Activated CD4-positive, alpha-beta T cell treated with anti-CD3 and anti-CD28 coated beads, Interleukin-2, amount 50 U/mL, for 16 hours (primary cell): Measurements from ENCODE around the gene CHERP.
A peak's percentile ranks its signal among the peaks of the same experiment; 100 is the strongest.
"Not testable (repeated sequence)": the region's sequence is repeated elsewhere in the genome, so short reads cannot be mapped to it uniquely, and the experiment has no call there.

Experiments
- DNase-seq: peaks from one replicate; pipeline ENCODE4 v3.0.0-alpha.2; 2020

Gene CHERP

DNA sequence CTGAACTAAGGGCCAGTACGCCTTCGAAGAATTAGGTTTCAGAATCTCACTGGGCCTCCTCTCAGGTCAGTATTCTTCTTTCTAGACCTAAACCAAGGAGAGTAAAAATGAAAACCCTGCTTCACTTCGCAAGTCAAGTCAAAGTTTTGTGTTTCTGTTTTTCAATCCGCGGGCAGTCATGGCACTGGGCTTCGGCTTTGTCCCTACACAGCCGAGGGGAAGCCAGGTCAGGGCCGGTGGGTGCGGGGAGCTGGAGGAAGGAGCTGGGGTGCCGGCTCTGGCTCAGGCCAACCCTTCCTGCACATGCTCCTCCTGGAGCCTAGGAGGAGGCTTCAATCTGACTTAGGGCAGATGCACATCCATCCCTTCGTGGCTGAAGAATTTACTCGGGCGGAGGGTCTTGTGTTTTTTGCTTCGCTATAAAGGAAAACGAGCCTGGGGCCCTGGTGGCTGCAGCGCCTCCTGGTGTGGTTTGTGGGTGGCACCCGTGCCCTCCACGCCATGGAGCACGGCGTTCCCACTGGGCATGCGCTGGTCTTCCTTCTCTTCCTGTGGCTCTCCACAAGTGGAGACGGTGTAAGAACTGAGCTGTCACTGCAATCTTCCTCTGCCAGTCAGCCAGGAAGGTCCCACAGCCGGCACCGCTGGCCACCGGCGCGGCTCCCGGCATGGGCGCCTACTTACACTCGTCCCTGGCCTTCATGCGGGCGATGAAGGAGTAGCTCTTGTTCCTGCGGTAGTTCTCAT lies 23.6 kb downstream of the CHERP start:
- DNase-seq: no peak

DNA sequence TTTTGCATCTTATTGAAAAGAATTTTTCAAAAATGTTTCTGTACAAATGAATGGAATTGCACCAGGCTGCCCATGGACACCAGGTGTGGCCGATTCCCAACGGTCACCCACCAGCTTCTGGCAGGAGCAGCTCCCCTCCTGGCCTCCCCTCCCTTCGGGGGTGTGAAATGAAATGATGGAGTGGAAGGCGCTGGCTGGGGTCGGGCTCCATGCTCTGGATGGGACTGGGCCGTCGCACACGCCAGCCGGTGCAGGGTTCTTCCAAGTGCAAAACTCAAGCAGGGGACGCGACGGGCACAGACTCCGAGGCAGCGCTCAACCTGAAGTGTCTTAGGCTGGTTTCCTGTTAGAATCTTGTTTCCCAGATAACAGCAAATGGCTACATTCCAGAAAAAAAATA lies 24.2 kb downstream of the CHERP start:
- DNase-seq: no peak

DNA sequence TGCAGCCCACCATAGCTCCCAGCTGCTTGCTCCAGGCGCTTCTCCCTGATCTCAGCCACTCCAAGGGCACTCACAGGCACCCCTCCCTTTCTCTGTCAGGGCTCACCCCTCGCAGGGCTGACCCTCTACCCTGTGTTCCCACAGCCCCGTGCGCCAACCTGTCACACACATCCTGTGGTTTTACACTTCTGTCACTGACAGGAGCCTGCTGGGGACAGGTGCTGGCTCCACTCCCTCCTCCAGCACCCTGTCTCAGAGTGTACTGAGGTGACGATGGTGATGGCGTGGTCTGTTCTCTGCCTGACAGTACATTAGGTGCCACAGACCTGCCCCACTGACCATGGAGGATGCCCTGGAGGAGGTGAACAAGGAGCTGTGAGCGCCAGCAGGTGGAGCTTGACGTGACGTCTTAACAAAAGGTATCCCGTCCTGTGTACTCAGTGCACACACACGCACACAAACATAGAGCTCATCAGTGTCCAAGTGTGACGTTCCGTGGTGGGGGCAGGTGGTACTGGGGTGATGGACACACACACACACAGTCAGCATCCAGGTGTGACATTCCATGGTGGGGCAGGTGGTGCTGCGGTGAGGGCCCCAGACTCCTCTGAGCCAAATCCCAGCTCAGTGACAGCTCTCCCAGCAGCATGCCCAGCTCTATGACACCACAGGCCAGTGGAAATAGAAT lies 25.2 kb downstream of the CHERP start:
- no peak for DNase-seq

DNA sequence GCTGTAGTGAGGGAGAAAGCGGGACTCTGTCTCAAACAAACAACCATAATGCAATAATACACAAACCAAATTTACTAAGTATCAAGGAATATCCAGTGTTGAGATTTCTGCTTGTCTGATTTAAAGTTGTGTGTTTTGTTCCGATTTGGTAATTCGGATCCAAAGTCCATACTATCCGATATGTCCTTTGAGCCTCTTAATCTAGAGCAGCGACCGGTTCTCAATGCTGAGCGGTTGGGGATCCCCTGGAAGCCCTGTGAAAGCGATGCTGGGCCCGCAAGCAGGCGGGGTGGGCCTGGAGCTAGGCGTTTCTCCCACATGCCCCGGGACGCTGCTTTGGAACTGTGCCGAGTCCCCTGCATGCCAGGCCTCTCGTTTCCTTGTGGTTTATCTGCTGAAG lies 25.9 kb downstream of the CHERP start:
- no peak for DNase-seq

DNA sequence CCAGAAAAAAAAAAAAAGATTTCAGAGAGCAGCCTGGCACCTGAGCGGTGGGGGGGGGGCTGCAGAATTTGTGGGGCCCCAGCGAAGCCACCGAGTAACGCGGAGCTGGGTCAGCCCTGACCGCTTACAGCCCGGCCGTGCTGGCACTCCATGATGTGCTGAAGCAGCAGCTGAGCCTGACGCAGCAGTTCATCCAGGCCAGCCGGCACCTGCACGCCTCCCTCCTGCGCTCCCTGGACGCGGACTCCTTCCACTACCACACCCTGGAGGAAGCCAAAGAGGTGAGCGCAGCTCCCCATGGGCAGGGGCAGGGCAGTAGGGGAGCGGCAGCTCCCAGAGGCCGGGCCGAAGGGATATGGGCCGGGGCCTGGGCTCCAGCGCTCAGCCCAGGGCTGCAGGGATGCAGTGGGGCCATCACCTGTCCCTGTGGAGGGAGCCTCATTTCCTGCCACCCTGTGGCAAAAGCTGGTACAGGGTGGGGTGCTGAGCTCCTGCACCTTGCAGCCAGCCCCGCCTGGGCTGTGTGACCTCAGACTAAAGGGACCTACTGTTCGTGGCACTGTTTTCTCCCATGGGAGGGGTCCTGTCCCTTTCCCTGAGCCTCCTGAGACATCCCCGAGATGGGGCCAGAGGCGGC lies 27.7 kb downstream of the CHERP start:
- no peak for DNase-seq

DNA sequence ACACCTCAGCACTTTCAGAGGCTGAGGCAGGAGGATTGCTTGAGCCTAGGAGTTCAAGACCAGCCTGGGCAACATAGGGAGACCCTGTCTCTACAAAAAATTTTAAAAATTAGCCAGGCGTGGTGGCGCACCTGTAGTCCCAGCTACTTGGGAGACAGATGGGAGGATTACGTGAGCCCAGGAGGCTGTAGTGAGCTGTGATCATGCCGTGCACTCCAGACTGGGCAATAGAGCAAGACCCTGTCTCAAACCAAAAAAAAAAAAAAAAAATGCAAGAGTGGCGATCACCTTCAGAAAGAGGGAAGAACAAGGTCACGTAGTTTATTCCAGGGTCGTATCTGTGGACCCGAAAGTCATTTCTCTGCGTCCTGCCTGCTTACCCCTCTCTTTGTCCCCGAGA lies 29.6 kb downstream of the CHERP start:
- DNase-seq: not testable (repeated sequence)

DNA sequence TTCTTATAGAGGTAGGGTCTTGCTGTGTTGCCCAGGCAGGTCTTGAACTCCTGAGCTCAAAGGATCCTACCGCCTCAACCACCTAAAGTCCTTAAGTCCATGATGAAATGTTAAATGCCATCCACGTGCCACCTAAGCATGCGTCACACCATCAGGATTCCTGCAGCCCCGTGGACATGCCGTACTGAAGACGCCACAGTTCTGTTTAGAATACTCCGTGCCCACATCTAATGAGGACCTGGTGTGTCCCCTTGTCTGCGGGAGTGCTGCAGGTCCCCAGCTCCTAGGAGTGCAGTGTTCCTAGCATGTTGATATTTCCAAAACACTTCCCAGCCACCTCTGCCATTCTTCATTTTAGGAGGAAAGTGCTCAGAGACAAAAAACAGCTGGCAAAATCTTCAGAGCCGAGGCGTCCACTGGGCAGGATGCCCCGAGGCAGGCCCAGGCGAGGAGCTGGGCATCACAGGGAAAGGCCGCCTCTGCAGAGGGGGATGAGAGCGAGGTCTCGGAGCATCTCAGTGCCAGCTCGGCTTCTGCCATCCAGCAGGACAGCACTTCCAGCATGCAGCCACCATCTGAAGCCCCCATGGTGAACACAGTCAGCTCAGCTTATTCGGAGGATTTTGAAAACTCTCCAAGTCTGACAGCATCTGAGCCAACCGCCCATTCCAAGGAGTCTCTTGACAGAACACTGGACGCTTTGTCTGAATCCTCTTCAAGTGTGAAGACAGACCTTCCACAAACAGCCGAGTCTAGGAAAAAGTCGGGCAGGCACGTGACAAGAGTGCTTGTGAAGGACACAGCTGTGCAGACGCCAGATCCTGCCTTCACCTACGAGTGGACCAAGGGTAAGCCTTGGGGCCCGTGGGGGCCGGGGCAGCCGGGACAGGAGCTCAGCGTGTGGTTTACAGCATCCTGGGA lies 32.8 kb downstream of the CHERP start:
- no peak for DNase-seq

DNA sequence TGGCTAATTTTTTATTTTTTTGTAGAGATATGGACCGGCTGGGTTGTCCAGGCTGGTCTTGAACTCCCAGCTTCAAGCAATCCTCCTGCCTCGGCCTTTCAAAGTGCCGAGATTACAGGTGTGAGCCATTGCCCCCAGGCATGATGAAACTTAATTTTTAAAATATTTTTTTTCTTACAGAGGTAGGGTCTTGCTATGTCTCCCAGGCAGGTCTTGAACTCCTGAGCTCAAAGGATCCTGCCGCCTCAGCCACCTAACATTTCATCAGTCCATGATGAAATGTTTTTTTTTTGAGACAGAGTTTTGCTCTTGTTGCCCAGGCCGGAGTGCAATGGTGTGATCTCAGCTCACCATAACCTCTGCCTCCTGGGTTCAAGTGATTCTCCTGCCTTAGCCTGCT lies 33.7 kb downstream of the CHERP start:
- DNase-seq: no peak

DNA sequence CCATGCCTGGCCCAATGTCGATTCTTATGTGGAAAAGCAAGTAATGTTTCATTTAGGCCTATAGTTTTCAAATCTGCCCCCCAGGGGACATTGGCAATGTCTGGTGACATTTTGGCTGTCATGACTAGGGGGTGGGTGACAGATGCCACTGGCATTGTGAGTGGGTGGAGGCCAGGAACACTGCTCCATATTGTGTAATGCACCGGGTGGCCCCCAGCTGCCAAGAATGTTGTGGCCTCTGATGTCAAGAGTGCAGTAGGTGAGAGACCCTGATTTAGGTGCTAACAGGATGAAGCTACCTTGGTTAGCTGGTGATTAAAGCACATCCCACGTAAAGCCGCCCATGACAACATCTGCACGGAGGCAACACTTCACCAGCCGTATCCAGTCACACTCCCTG lies 35.3 kb downstream of the CHERP start:
- DNase-seq: no peak

DNA sequence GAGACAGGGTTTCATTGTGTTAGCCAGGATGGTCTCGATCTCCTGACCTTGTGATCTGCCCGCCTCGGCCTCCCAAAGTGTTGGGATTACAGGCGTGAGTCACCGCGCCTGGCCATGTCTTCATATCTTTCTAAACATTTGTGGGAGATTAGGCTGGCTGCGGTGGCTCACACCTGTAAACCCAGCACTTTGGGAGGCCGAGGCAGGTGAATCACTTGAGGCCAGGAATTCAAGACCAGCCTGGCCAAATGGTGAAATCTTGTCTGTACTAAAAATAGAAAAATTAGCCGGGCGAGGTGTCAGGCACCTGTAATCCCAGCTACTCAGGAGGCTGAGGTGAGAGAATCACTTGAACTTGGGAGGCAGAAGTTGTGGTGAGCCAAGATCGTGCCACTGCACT lies 36.1 kb downstream of the CHERP start:
- not testable (repeated sequence) for DNase-seq

DNA sequence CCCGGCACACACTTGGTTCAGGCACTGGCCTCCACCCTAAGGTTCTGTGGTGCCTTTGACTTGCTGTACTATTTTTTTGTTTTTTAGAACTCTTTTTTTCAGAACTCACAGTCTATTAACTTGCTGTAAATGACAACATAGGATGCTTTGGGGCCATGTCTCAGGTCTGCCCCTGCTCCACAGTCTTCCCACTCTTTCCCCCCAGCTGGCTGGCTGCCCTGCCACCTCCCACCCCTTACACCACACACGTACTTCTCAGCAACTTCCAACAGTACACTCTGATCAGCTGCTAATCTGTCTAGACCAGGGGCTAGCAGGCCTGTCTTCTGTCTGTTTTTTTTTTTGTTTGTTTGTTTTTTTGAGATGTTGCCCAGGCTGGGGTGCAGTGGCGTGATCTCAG lies 38.0 kb downstream of the CHERP start:
- no peak for DNase-seq

DNA sequence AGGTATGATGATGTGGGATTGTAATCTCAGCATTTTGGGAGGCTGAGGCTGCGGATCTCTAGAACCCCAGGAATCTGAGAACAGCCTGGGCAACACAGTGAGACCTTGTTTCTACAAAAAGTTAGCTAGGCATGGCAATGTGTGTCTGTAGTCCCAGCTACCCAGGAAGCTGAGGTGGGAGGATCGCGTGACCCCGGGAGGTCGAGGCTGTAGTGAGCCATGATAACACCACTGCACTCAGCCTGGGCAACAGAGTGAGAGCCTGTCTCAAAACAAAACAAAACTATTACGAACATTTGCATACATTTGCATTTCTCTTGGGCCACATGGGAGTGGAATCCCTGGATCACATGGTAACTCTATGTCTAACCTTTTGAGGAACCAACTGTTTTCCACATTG lies 44.4 kb downstream of the CHERP start:
- no peak for DNase-seq

DNA sequence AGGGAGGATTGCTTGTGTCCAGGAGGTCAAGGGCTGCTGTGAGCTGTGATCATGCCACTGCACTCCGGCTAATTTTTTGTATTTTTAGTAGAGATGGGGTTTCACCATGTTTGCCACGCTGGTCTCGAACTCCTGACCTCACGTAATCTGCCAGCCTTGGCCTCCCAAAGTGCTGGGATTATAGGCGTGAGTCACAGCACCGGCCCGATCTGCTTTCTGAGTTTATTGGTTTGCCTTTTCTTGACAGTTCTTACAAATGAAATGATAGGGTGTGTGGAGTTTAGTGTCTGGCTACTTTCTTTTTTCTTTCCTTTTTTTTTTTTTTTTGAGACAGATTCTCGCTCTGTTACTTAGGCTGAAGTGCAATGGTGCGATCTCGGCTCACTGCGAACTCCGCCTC lies 45.2 kb downstream of the CHERP start:
- no peak for DNase-seq

DNA sequence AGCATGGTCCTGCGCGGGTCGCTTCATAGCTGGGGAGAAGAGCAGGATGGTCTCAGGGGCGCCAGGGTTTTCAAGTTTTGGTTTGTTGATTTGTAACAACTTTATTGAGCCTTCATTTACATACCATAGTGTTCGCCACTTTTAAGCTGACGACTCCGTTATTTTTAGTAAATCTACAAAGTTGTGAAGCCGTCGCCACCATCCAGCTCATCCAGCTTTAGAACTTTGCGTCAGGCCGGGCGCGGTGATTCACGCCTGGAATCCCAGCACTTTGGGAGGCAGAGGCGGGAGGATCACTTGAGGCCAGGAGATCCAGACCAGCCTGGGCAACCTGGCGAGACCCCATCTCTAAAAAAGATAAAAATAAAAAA lies 45.6 kb downstream of the CHERP start:
- no peak for DNase-seq

DNA sequence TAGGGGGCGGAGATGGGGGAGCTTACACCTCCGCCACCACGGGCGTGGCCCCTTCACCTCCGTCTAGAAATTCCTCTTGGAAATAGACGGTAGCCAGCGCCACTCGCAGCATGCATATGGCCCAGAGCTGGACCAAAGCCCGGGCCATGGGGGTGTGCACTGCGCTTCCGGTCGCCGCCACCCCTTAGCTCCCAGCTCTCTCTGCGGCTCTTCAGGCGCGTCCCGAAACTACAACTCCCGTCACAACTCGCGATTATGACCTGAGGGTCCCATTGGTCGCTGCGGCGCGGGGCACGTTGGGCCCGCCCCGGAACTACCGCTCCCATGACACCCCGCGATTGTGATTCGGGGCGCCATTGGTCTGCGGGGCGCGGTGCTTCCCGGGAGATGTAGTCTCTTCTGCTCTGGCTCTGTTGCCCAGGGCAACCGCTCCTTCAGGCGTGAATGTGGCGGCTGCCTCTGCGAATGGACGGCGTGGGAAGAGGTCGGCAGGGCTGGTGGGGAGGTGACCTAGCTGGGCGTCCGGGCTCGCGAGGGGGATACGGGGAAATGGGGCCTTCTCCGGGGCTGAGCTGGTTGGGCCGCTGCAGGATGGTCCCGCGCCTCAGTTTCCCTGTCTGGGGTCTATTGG lies 46.1 kb downstream of the CHERP start, which contains the start of the genes C19orf44 and CALR3:
TSS of gene C19orf44 (plus strand) at position 413 of the 631 bp plus-strand sequence. CDS start 4,399 bp downstream, outside the sequence.
TSS of gene CALR3 (minus strand) at position 186 of the 631 bp plus-strand sequence. CDS start at position 148, 38 bp downstream.
- DNase-seq: peak; percentile 99

DNA sequence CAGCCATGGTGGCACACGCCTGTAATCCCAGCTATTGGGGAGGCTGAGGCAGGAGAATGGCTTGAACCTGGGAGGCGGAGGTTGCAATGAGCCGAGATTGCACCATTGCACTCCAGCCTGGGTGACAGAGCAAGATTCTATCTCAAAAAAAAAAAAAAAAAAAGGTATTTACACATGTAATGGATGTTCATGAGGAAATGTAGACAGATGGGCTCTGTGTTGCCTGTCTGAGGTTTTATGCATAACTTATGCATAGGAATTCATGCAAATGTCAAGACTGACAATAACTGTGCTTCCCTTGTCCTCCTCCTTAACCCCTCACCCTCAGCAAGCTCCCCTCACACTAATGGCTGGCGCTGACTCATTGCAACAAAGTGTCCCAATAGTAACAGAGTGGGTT lies 55.8 kb downstream of the CHERP start:
- DNase-seq: not testable (repeated sequence)

DNA sequence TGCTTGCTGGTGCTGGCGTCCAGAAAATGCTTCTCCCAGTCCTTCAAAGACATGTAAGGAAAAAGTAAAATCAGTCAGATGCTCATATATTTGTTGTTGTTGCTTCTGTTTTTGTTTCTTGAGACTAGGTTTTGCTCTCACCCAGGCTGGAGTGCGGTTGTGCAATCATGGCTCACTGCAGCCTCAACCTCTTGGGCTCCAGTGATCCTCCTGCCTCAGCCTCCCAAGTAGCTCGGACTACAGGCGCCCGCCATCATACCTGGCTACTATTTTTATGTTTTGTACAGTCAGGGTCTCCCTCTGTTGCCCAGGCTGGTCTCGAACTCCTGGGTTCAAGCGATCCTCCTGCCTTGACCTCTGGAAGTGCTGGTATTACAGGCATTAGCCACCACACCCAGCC lies 59.5 kb downstream of the CHERP start:
- no peak for DNase-seq

DNA sequence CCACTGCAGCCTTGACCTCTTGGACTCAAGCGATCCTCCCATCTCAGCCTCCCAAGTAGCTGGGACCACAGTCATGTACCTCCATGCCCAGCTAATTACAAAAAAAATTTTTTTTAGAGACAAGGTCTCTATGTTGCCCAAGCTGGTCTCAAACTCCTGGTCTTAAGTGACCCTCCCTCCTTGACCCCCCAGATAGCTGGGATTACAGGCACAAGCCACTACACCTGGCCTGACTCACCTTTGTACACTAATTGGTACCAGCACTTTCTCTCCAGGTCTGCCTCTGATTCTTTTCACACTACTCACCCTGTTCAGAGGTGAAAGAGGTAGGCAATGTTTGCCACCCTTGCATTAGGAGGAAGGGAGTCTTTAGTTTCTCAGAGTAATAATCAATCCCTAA lies 64.9 kb downstream of the CHERP start:
- DNase-seq: no peak

DNA sequence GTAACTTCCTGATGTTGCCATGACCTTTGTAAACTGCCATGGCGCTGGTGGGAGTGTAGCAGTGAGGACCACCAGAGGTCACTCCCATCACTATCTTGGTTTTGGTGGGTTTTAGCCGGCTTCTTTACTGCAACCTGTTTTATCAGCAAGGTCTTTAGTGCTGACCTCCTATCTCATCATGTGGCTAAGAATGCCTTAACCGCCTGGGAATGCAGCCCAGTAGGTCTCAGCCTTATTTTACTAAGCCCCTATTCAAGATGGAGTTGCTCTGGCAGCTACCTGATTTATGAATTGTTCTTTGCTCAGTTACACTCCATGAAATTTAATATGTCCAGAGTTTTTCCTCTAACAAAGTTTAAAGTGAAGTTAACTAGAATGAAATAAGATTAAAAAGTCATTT lies 65.8 kb downstream of the CHERP start:
- no peak for DNase-seq

DNA sequence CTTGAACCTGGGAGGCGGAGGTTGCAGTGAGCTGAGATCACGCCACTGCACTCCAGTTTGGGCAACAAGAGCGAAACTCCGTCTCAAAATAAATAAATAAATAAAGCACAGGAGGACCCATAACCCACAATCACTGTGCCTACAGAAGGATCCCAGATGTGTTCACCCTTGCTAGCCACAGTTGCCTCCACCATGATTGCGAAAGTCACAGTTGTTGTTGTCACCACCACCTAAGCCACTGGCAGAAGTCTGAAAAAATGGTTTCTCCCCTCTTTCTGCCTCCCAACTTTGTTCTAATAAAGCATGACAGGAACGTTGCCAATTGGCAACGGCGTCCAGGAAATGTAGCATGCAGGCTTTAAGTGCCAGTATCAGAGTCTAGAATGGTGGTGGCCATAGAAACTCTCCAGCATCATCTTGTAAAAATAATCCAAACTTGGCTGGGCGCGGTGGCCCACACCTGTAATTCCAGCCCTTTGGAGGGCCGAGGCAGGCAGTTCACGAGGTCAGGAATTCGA lies 68.3 kb downstream of the CHERP start:
- no peak for DNase-seq

DNA sequence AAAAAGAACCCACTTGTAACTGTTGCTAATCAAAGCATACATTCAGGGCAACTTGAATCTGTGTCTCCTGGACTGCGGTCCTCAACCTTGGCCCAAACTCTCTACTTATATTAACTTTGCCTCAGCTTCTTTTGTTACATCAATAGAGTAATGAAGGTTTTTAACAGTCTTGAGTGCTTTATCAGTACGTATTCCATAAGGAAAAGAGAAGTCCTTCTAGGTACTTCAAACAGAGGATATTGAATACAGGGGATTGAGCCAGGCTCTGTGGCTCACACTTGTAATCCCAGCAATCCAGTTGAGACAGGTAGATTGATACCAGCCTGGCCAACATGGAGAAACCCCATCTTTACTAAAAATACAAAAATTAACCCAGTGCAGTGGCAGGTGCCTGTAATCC lies 69.2 kb downstream of the CHERP start:
- no peak for DNase-seq

DNA sequence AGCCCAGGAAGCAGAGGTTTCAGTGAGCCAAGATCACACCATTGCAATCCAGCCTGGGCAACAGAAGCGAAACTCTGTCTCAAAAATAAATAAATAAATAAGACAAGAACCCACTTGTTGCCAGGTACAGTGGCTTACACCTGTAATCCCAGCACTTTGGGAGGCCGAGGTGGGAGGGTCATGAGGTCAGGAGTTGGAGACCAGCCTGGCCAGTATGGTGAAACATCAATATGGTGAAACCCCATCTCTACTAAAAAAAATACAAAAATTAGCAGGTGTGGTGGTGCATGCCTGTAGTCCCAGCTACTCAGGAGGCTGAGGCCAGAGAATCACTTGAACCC lies 69.7 kb downstream of the CHERP start:
- not testable (repeated sequence) for DNase-seq
